Gastroesophageal sphincter (tissue), 3 donors: Measurements from ENCODE around the gene INPP4B.
"Not testable (repeated sequence)": the region's sequence is repeated elsewhere in the genome, so short reads cannot be mapped to it uniquely, and the experiment has no call there.

ENCODE experiments used
- CTCF ChIP-seq, 4 experiments: fragments of 200-600 bp in 2 of 4; fragments of 450-650 bp in 2 of 4; sonication (generic) in 1 of 4; IDR thresholded peaks; one replicate each; pipeline ENCODE4 v1.5.1; 2017 to 2019; ENCODE audit warnings: antibody characterized with exemption in 4 of 4, mild to moderate bottlenecking in 2 of 4, moderate library complexity in 2 of 4
- EP300 ChIP-seq: sonication (generic); formaldehyde crosslinking; IDR thresholded peaks from one replicate; pipeline ENCODE4 v1.6.1; 2017; ENCODE audit warnings: antibody characterized with exemption, mild to moderate bottlenecking
- POLR2AphosphoS5 ChIP-seq: sonication (generic); formaldehyde crosslinking; IDR thresholded peaks from one replicate; pipeline ENCODE4 v1.6.1; 2017; ENCODE audit warnings: antibody characterized with exemption

DNA sequence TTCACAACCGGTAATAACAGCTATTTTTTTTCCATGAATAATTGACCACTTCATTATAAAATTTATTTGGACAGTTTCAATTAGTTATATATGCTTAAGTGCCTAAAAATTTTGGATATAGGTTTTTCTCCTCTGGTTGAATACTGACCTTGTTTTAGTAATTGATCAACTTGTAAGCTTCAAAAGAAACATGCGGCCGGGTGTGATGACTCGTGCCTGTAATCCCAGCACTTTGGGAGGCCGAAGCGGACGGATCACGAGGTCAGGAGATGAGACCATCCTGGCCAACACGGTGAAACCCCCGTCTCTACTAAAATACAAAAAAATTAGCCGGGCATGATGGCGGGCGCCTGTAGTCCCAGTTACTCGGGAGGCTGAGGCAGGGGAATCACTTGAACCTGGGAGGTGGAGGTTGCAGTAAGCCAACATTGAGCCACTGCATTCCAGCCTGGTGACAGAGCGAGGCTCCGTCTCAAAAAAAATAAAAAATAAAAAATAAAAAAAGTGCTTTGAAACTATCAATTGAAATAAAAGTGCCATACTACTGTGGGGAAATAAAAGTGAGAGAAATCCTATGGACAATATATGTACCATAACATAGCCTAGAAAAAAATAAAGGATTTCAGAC lies 448.6 kb downstream of the INPP4B start:
- not testable (repeated sequence) for TF ChIP-seq CTCF (IDR thresholded peaks at IDR 0.05); EP300; POLR2AphosphoS5
